ENCODE data around the gene VARS1.
"Not testable (repeated sequence)": the region's sequence is repeated elsewhere in the genome, so short reads cannot be mapped to it uniquely, and the experiment has no call there.

Gene VARS1

DNA sequence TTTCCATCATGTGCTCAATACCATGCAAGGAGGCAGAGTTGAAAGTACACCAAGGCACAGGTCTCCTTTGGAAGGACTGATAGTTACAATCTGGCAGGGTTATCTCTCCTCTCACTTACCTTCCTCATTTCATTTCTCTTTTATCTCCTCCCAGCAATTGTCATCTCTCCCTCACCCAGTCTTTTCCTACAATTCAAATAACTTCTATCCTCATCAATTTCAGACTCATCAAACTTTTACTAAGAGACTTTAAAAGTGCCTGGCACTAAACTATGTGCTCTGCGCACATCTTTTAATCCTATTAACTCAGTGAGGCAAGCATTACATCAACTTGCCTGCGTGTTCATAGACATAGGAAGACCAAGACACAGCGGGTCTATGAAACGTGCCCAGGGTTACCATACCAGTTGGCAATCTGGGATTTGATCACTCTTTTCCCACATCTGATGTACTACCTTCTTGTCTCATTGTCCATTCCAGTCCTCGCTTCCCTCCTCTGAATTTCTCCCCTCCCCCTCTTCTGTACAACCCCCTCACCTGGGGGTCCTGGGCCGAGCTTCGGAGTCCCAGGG lies 1.2 kb downstream of the VARS1 start:
- DNase-seq (ENCODE audit: low read depth): no peak

DNA sequence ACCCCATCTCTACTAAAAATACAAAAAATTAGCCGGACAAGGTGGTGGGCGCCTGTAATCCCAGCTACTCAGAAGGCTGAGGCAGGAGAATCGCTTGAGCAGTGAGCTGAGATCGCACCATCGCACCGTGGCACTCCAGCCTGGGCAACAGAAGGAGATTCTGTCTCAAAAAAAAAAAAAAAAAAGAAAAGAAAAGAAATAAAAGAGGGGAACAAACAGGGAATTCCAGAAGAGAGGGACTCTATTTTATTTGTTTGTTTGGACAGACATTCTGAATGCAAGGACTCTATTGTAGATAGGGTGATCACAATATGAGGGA lies 1.7 kb downstream of the VARS1 start:
- DNase-seq (ENCODE audit: low read depth): not testable (repeated sequence)

DNA sequence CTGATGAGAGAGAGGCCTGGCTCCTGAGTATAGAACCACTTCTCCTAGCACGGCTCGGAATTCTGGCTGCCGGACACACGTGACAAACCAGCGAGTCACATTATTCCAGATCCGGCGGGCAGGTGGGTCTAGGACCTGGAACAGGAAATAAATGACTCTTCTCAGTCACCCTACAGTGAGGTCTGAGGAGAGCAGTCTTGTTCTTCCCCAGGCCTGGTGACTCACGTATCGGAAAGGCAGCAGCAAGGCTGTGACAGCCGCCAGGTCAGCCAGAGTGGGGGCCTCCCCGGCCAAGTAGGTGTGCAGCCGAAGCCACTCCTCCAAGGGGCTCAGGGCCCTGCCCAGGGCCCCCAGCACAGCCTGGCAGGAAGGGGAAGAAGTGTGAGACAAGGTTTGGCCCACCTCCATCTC lies 2.8 kb downstream of the VARS1 start:
- no peak for DNase-seq (ENCODE audit: low read depth)

DNA sequence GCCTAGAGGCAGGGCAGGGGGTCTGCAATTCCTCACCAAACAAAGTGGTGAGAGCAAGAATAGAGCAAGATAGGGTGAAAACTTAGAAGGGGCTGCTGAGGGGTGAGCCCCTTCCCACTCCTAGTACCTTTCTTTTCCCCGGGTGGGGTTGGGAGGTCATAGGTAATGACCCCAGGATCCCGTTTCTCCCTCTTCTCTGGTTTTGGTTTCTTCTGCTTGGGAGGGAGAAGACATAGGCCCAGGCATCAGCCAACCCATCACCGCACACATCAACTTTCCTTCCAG lies 3.5 kb downstream of the VARS1 start:
- no peak for DNase-seq (ENCODE audit: low read depth)

DNA sequence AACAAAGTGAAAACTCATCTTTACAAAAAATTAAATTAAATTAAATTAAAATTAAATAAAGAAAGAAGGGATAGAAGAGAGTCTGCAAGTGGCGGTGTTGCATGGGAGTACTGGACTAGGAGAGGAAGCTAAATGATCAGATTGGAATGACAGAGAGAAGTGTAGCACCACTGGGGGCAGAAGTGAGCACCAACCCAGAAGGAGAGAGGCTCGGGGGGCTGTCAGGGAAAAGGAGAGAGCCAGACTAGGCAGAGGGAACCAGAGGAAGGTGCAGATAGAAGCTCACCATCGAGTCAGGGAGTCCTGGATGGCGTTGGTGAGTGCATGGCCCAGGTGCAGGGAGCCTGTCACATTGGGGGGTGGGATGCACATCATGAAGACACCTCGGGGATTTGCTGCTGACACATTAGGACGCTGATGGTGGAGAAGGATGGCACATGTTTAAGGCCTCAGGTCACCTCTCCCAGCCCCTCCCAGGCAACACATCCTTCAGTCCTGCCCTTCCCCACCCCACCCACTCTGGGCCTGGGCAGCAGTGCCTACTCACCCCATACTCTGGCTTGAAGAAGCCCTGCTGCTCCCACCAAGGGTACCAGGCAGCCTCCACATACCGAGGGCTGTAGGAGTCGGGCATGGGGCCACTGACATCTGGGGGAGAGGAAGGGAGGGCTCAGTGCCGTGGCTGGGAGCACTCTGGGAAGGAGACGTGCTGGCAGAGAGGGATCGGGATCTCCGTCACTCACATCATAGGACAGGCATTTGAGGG lies 4.0 kb downstream of the VARS1 start:
- DNase-seq (ENCODE audit: low read depth): no peak

DNA sequence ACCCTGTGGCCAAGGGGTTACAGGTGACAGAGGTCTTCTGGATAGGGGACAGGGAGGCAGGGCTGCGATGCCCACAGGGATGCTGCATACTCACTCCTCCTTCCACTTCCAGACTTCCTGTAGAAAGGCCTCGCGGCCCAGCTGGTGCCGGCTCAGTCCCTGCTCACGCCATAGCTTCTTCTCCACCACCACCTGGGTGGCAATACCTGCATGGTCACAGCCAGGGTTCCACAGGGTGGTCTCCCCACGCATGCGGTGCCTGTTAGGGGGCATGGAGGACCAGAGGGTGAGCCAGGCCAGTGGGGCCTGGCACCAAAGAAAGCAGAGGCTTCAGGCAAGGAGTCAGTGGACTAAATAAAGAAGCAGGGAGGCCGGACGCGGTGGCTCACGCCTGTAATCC lies 10.1 kb downstream of the VARS1 start:
- DNase-seq (ENCODE audit: low read depth): no peak

DNA sequence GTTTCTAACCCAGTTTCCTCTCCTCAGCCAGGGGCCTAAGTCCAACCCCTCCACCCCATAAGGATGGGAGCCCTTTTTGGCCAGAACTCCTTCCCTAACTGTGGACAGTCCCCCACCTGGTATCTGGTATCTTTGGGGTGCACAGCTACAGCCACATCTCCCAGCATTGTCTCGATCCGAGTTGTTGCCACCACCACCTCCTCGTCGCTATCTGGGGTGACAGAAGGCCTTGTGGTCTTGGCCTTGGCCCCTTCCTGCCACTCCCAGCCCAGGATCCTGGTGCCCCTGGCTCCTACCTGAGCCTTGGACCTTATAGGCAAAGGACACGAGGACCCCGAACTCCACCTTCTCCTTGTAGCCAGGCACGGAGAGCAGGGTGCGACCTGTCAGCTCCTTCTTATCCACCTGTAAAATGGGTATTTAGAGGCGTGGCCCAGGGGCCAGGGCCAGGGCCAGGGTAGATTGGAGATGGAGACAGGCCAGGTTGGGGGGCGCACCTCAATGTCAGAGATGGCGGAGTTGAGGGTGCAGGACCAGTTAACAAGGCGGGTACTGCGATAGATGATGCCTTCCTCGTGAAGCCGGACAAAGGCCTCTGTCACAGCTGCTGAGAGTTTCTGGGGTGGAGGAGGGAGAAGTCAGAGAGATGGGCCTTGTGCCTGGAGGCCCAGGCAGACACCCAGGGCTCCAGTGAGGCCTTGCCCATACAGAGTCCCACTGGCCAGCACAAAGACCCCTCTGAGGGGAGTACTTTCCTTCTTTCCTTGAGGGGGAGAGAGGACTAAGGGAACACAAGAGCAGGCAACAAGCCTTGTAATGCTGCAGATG lies 11.2 kb downstream of the VARS1 start:
- DNase-seq (ENCODE audit: low read depth): no peak

DNA sequence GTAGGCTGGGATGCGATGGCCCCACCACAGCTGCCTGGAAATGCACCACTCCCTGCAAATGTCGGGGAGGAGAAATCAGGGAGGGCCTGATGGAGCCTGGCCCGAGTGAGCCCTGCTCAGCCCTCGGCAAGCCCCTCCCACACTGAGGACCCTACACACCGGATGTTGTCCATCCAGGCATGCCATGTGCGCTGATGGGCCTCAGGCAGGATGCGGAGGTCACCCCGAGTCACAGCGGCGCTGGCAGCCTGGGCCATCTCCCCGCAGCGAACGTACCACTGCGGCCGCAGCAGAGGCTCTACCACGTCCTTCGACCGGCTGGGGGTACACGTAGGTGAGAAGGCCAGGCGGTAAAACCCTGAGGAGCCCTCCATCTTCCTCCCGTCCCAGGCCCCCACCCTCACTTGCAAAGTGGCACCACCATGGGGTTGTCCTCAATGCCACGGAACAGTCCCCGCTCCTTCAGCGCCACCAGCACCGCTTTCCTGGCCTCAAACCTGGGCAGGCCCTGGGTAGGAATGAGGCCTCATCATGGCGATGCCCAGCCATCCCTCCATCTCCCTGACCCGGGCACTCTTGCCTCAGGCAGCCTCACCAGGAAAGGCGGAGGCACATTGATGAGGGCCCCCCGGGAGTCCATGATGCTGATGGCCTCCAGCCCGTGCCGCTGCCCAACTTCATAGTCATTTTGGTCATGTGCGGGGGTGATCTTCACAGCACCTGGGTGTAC lies 13.3 kb downstream of the VARS1 start:
- DNase-seq (ENCODE audit: low read depth): no peak

DNA sequence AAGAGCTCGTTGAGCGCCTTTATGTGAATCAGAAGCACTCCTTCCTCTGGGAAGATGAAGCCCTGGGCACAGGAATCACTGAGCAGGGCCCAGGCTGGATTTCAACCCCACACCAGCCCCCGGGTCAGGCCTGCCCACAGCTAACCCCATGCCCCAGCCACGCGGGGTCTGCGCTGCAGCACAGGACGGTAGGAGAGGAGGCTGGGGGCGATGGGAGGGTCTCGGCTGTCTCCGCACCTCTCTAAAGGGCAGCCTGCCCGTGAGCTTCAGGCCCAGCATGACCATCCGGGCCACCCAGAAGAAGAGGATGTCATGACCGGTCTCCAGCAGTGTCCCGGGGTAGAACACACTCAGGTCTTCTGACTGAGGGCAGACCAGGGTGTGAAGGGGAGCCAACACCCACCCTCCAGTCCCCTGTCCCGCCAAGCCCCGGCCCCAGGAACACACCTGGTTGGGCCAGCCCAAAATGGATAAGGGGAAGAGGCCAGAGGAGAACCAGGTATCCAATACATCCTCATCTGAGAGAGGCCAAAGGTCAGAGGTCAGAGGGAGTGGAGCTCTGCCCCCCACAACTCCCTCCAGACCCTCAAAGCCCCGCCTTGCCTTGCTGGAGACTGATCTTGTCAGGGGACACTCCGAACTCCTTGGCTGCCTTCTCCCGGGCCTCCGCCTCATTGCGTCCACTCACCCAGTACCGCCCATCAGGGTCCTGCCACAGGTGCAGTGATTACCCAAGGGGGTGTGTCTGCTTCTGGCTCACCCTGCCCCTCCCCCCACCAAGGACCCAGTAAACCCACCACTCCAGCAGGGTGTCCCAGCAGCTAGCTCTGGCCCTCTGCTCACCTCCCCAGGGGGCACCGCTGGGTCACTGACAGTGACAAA lies 14.1 kb downstream of the VARS1 start:
- DNase-seq (ENCODE audit: low read depth): no peak

DNA sequence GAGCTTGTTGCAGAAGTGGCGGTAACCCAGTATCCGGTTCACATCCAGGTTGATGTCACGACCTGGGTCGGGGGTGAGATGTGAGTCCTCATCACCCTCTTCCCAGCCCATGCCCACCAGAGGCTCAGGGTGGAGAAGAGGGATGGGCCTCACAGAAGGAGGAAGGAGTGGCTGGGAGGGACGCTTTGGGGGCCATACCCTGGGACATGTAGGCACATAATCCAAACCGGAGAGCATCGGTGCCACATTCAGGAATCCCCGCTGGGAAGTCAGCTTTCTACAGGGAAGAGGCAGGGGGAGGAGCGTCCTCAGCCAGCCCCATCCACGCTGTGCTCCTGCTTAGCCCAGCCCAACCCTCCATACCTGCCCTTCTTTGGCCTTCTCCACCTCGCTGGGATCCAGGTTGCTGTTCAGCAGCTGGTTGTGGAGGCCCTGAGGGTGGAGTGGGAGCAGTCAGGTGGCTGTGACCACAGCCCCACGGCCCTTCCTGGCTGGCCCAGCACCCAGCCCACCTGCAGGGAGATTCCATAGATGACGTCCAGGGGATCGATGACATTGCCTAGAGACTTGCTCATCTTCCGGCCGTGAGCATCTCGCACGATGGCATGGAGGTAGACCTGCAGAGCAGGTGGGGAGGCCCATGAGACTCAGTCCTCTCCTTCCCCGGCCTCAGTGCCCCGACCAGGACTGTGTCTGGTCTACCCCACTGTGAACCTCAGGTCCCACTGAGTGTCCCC lies 14.9 kb downstream of the VARS1 start:
- no peak for DNase-seq (ENCODE audit: low read depth)

DNA sequence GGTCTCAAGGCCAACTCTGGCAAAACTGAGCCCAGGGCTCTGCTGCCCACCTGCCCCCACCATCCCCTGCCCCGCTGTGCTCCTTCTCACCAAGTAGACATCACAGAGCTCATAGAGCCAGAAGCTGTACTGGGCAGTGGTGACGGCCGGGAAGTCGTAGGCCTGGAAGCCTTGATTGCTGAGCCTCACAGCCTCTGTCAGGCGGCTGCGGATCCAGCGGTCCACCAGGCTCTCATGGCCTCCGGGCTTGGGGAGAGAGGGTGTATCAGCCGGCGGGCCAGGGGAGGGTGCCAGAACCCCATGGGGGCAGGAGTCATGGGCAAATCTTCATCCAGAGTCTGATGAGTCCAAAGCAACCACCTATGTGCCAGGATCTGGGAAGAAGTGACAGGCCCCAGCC lies 15.6 kb downstream of the VARS1 start:
- no peak for DNase-seq (ENCODE audit: low read depth)

DNA sequence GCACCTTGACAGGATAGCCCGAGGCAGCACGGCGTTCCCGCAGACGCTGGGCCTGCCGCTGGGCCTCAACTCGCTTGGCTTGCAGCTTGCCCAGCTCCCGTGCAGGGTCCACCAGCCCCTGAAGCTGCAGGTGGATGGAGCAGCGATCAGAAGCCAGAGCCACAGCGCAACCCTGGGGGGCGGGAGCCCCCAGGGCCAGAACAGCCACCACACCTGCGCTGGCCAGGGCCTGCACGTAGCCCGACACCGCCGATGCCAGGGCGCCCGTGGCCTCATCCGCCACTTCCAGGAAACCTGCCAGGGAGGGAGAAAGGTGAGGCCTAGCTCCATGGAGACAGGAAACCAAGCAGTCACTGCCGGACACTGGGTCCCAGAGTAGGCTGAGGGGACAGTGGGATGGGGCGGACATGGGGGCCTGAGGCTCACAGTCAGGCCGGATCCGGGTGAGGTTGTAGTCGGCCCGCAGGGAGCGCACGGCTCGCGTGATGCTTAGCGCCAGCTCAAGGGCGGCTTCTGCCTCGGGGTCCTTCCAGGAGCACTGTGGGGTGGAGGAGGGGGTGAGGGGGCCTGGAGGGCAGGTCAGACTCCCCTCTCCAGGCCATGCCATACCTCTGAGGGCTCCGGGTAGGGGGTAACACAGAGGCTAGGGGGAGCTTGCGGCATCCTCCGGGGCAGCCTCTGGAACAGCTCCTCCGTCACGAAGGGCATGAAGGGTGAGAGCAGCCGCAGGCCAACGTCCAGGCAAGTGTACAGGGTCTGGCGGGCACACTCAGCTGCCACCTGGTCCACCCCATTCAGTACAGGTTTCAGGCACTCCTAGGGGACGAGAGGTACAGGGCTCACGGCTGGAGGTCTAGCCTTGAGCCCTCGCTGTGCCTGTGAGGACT lies 16.3 kb downstream of the VARS1 start:
- no peak for DNase-seq (ENCODE audit: low read depth)

DNA sequence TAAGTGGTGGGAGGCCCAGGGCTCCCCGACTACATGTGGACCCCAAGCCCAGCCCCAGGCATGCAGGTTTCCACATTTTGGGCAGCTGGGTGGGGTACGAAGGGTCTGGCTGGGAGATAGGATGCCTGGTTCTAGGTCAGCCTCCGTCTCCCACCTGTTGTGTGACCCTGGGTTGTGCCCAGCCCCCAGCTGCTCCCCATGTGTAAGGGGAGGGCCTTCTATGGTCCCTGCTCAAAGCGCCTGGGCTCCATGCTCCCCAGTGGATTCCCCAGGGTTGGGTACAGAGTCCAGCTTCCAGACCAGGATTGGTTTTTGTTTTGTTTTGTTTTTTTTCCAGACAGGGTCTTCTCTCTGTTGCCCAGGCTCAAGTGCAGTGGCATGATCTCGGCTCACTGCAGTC lies 17.4 kb downstream of the VARS1 start:
- DNase-seq (ENCODE audit: low read depth): no peak

DNA sequence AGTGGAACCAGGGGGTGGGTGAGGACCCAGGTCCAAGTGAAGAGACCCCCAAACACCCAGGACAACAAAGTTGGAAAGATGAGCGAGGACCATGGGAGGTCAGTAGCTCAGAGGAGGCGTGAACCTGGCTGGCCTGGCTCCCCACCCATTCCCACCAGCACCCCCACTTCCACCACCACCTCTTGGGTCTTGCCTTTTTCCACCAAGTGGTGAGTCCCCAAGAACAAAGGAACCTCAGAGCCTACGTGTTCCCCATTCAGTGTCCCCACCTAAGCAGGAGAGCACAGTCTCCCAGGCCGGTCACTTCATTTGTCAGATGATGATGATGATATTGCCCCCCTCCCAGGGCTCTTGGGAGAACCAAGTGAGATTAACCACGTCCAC lies 17.9 kb downstream of the VARS1 start:
- DNase-seq (ENCODE audit: low read depth): no peak

DNA sequence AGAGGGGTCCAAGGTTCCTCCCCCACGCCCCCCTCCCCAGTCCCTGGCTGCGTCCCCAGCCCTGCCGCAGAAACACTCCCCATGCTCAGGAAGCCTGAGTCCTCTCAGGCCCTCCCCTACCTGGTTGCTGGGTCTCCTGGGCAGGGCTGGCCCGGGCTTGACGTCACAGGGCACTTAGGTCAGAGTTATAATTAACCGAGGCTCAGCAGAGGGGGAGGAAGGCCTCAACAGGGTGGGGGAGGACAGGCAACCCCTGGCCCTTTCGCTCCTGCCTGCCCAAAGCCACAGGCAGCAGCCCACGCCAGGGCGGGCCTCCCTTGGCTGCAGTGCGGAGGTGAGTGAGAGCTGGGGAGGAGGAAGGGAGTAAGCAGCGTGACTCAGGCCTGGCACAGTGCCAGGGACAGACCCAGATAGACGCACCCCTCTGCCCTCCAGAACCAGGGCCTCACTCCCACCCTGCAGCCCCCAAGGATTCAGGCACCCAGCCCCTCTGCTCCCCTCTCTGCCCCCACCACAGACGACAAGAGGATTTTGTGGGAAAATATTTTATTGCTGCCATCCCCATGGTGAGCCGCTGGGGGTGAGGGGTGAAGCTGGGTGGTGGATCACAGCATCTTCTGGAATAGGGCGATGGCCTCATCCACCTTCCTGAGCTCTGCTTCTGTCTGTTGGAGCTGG lies 18.4 kb downstream of the VARS1 start, which contains the start of gene VWA7:
TSS of gene VWA7 (minus strand) at position 340 of the 678 bp plus-strand sequence. CDS start 549 bp downstream, outside the sequence.
- DNase-seq (ENCODE audit: low read depth): peak; percentile 52

DNA sequence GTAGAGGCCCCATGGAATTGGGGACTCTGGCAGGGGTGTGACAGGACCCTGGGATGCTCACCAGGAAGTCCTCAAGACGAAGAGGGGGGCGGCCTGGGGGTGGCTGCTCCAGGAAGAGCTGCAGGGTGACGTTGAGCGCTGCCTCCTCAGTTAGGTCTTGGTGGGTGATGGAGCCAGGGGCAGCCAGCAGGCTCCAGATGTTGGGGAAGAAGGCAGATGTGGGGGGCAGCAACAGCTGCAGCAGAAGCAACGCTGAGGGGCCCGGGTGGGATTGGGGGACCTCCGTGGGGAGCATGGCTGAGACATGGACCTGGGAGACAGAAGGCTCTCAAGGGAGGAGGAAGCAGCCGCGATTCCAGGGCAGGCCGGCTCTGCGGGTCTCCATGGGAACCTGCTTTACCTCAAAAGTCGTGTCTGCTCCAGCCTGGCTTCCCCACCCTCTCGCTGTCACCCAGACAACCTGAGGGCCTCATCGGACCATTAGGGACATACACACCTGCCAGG lies 19.0 kb downstream of the VARS1 start:
- DNase-seq (ENCODE audit: low read depth): no peak

DNA sequence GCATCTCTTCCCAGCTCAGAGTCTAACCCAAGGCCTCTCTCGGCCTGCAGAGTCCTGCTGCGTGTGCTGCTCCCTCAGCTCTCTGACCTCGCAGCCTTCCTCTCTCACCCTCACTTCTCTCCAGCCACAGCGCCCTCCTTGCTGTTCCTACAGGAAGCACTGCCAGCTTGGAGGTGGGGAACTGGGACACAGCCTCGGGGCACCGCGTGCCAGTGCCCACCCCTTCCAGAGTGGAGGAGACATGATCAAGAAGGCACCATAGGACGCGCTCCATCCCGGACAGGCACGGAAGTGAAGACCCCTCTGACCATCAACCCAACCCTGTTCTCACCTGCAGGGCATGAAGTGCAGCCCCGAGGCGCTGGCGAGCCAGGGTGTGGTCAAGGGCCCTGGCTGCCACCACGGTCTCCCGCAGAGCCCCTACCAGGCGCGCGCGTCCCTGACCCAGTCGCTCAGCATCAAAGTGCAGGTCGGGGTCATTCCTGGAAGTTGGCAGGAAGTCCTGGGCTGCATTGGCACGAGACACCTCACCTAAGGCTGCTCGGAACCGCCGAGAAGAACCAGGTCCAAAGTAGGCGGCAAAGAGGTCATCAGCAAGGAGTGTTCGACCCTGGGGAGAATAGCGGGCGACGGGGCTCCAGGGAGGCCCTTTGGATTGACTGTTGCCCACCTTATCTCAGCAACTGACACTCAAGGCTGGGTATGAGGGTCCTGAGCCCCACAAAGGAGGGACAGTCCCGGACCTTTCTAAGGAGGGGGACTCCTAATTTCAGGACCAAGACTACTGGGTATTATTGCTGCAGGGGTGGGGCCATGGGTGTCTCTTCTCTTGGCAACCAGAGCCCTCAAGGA lies 19.7 kb downstream of the VARS1 start:
- no peak for DNase-seq (ENCODE audit: low read depth)

DNA sequence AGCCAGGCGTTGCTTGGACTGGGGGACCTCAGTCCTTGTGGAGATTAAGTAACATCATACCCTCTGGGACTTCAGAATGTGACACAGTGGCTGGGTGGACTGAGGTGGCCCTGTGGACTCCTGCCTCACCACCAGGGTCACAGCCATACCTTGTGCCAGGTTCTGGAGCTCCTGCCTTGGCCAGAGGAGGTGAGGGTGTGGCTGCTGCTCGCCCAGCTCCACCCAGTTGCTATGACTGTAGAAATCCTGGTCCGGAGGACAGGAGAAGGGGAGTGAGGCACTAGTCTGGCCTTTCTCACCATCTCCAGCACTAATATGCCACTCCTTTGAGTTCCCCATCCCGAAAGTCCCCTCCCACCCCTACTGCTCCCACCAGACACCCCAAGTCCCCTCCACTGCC lies 20.4 kb downstream of the VARS1 start:
- no peak for DNase-seq (ENCODE audit: low read depth)

Data from stimulated activated CD8-positive, alpha-beta memory T cell treated with anti-CD3 and anti-CD28 coated beads, Interleukin-15, amount 100 ng/mL, for 24 hours (primary cell).